H9 (cell line): ENCODE results near the gene BATF. TPM values are rescaled to one million over a fixed set of nuclear protein-coding genes. Genes with fewer than 3 reads are reported as not detected.

ENCODE experiments used
- DNase-seq: peaks from one replicate; pipeline ENCODE4 v3.0.0-alpha.2; 2017
- H2AFZ ChIP-seq: one replicate; pipeline ENCODE4 v1.6.1; 2013; ENCODE audit warnings: mild to moderate bottlenecking, low read length, control low read depth, moderate library complexity
- H2AK5ac ChIP-seq: 2 replicates; pipeline ENCODE4 v1.6.1; 2013; ENCODE audit warnings: low read length, control low read depth, mixed read lengths; ENCODE audit not compliant: insufficient read length
- H2BK120ac ChIP-seq: one replicate; pipeline ENCODE4 v1.6.1; 2013; ENCODE audit warnings: low read depth, mild to moderate bottlenecking, low read length, control low read depth, inconsistent platforms; ENCODE audit not compliant: poor library complexity, severe bottlenecking
- H2BK12ac ChIP-seq: 2 replicates; pipeline ENCODE4 v1.6.1; 2013; ENCODE audit warnings: low read length, control low read depth, mixed read lengths, low read depth; ENCODE audit not compliant: insufficient read length
- H2BK15ac ChIP-seq: 2 replicates; pipeline ENCODE4 v1.6.1; 2013; ENCODE audit warnings: low read depth, low read length, control low read depth
- H2BK20ac ChIP-seq: one replicate; pipeline ENCODE4 v1.6.1; 2013; ENCODE audit warnings: low read depth, mild to moderate bottlenecking, low read length, control low read depth, inconsistent platforms; ENCODE audit not compliant: poor library complexity, severe bottlenecking
- H2BK5ac ChIP-seq: 2 replicates; pipeline ENCODE4 v1.6.1; 2013; ENCODE audit warnings: low read length, control low read depth, mixed read lengths; ENCODE audit not compliant: insufficient read length
- H3K14ac ChIP-seq: 2 replicates; pipeline ENCODE4 v1.6.1; 2013; ENCODE audit warnings: low read length, control low read depth; ENCODE audit not compliant: insufficient read depth
- H3K18ac ChIP-seq: 2 replicates; pipeline ENCODE4 v1.6.1; 2013; ENCODE audit warnings: low read depth, mild to moderate bottlenecking, mixed read lengths, low read length, control low read depth; ENCODE audit not compliant: insufficient read length
- H3K23ac ChIP-seq: 2 replicates; pipeline ENCODE4 v1.6.1; 2013; ENCODE audit warnings: low read length, control low read depth, mixed read lengths, low read depth; ENCODE audit not compliant: insufficient read length
- H3K23me2 ChIP-seq: 2 replicates; pipeline ENCODE4 v1.6.1; 2013; ENCODE audit warnings: low read depth, mild to moderate bottlenecking, mixed read lengths, low read length, control low read depth; ENCODE audit not compliant: insufficient read length, poor library complexity, severe bottlenecking
- H3K27ac ChIP-seq: 2 replicates; pipeline ENCODE4 v1.5.1; 2013; ENCODE audit warnings: low read length, control low read depth, mixed read lengths, low read depth; ENCODE audit not compliant: insufficient read length
- H3K27me3 ChIP-seq: 2 replicates; pipeline ENCODE4 v1.6.1; 2013; ENCODE audit warnings: low read length, control low read depth, inconsistent platforms; ENCODE audit not compliant: insufficient read depth
- H3K4ac ChIP-seq: 2 replicates; pipeline ENCODE4 v1.6.1; 2013; ENCODE audit warnings: low read depth, mild to moderate bottlenecking, control low read depth, inconsistent platforms, low read length, moderate library complexity
- H3K4me1 ChIP-seq: 2 replicates; pipeline ENCODE4 v1.6.1; 2013; ENCODE audit warnings: low read length, control low read depth, inconsistent platforms; ENCODE audit not compliant: insufficient read depth
- H3K4me2 ChIP-seq: 2 replicates; pipeline ENCODE4 v1.6.1; 2013; ENCODE audit warnings: low read length, control low read depth, mixed read lengths; ENCODE audit not compliant: insufficient read length, insufficient read depth
- H3K56ac ChIP-seq: 2 replicates; pipeline ENCODE4 v1.6.1; 2013; ENCODE audit warnings: low read depth, mild to moderate bottlenecking, mixed read lengths, low read length, control low read depth; ENCODE audit not compliant: insufficient read length
- H3K79me1 ChIP-seq: 2 replicates; pipeline ENCODE4 v1.6.1; 2013; ENCODE audit warnings: low read depth, mild to moderate bottlenecking, moderate library complexity, low read length, control low read depth, inconsistent platforms; ENCODE audit not compliant: insufficient read depth, poor library complexity, severe bottlenecking
- H3K79me2 ChIP-seq: 2 replicates; pipeline ENCODE4 v1.6.1; 2013; ENCODE audit warnings: low read length, control low read depth, inconsistent platforms; ENCODE audit not compliant: insufficient read depth
- H3K9ac ChIP-seq: 2 replicates; pipeline ENCODE4 v1.6.1; 2013; ENCODE audit warnings: low read length, control low read depth, mixed read lengths; ENCODE audit not compliant: insufficient read length; ENCODE audit errors: extremely low read depth
- H3K9me3 ChIP-seq: one replicate; pipeline ENCODE4 v1.6.1; 2013; ENCODE audit warnings: low read depth, low read length, inconsistent platforms; ENCODE audit not compliant: control insufficient read depth
- H3T11ph ChIP-seq: one replicate; pipeline ENCODE4 v1.6.1; 2013; ENCODE audit warnings: mild to moderate bottlenecking, low read length, control low read depth, inconsistent platforms
- H4K20me1 ChIP-seq: one replicate; pipeline ENCODE4 v1.6.1; 2013; ENCODE audit not compliant: control insufficient read depth, insufficient read length, insufficient read depth
- H4K5ac ChIP-seq: 2 replicates; pipeline ENCODE4 v1.6.1; 2013; ENCODE audit warnings: low read depth, mild to moderate bottlenecking, mixed read lengths, low read length, control low read depth; ENCODE audit not compliant: insufficient read length
- H4K8ac ChIP-seq: replicated peaks from 2 replicates; pipeline ENCODE4 v1.6.1; 2013; ENCODE audit warnings: low read length, control low read depth, mixed read lengths, low read depth; ENCODE audit not compliant: insufficient read length
- H4K91ac ChIP-seq: 2 replicates; pipeline ENCODE4 v1.6.1; 2013; ENCODE audit warnings: low read depth, mild to moderate bottlenecking, moderate library complexity, mixed read lengths, low read length, control low read depth; ENCODE audit not compliant: insufficient read length
- H3K27ac Mint-ChIP-seq, 3 experiments: 2 replicates in 2 of 3; 3 replicates in 1 of 3; pipeline ENCODE4 v1.8.0; 2020 to 2021; ENCODE audit warnings: mixed read lengths in 3 of 3, mild to moderate bottlenecking in 1 of 3, moderate library complexity in 1 of 3
- H3K27me3 Mint-ChIP-seq: 2 replicates; pipeline ENCODE4 v1.8.0; 2021; ENCODE audit warnings: low read depth, mild to moderate bottlenecking, moderate library complexity, mixed read lengths
- H3K36me3 Mint-ChIP-seq, 3 experiments: 2 replicates in 2 of 3; 3 replicates in 1 of 3; pipeline ENCODE4 v1.8.0; 2020 to 2021; ENCODE audit warnings: low read depth in 3 of 3, mixed read lengths in 3 of 3; ENCODE audit not compliant: insufficient read depth in 1 of 3
- H3K4me1 Mint-ChIP-seq, 2 experiments: 2 replicates each; pipeline ENCODE4 v1.8.0; 2020; ENCODE audit warnings: mixed read lengths in 2 of 2
- H3K4me3 Mint-ChIP-seq, 2 experiments: 2 replicates in 1 of 2; 3 replicates in 1 of 2; pipeline ENCODE4 v1.8.0; 2020 to 2021; ENCODE audit warnings: mild to moderate bottlenecking in 2 of 2, mixed read lengths in 2 of 2, moderate library complexity in 1 of 2
- H3K9me3 Mint-ChIP-seq, 2 experiments: 2 replicates in 1 of 2; 3 replicates in 1 of 2; pipeline ENCODE4 v1.8.0; 2020; ENCODE audit warnings: mild to moderate bottlenecking in 2 of 2, mixed read lengths in 2 of 2, moderate library complexity in 1 of 2
- CTCF ChIP-seq: fragments of 200-600 bp; sonication (generic); conservative IDR thresholded peaks from 3 replicates; pipeline ENCODE4 v1.8.0; 2021; ENCODE audit warnings: antibody characterized with exemption, mild to moderate bottlenecking
- WGBS: extraction: QIAGEN DNeasy Blood & Tissue Kit; methylation state at CpG from one replicate; pipeline ENCODE4 v1.1.7; 2013; ENCODE audit warnings: missing lambda C conversion rate, low lambda C conversion rate, mixed read lengths; ENCODE audit not compliant: insufficient read length; ENCODE audit errors: extremely low coverage; 5-methylcytosine and 5-hydroxymethylcytosine counted together
- total RNA-seq: library from RNA; stranded (reverse); gene quantifications from 2 replicates; pipeline ENCODE4 v1.2.1, GENCODE V29; 2021

The BATF gene
- total RNA-seq, 1 experiment from 2014 or later = not detected

GRCh38 chr14:75591331-75591946 is 69.2 kb downstream of the BATF start:
- H3K36me3 Mint-ChIP-seq = peaks cover 6 to 10% (median 7%) of the 10 kb centered on the region in 3 experiments
- H3K4me1 Mint-ChIP-seq = peaks cover 9% of the 10 kb centered on the region in 2 experiments; a peak in 3 of 4 replicates
- no peaks in the 10 kb centered on the region for H3K23me2 ChIP-seq
- TF ChIP-seq CTCF = peak; percentile 45; the same call in 2 of the 3 replicates
- H3K23ac ChIP-seq = no peak overlapping the region
- no peak overlapping the region for H3K27ac ChIP-seq
- H2BK120ac ChIP-seq = no peak overlapping the region
- H3K56ac ChIP-seq = no peak overlapping the region
- no peak overlapping the region for H2AFZ ChIP-seq
- H3K9me3 ChIP-seq = peaks cover 6% of the 10 kb centered on the region
- H3K18ac ChIP-seq = no peak overlapping the region
- no peak overlapping the region for H4K91ac ChIP-seq
- no peak overlapping the region for H2AK5ac ChIP-seq
- H2BK15ac ChIP-seq = no peak overlapping the region
- H3K79me2 ChIP-seq = no peaks in the 10 kb centered on the region
- H4K5ac ChIP-seq = no peak overlapping the region
- no peaks in the 10 kb centered on the region for H4K20me1 ChIP-seq
- H3K27me3 ChIP-seq = no peaks in the 10 kb centered on the region
- no peaks in the 10 kb centered on the region; the same call in 1 of the 2 replicates for H3K27me3 Mint-ChIP-seq
- H3K9ac ChIP-seq = no peak overlapping the region
- H3K4me3 Mint-ChIP-seq = no peak overlapping the region
- H3K4me1 ChIP-seq = no peaks in the 10 kb centered on the region
- no peak for DNase-seq
- H2BK12ac ChIP-seq = no peak overlapping the region
- H3K14ac ChIP-seq = no peak overlapping the region
- peaks cover 16 to 23% of the 10 kb centered on the region in 2 experiments; a peak in 4 of 5 replicates for H3K9me3 Mint-ChIP-seq
- no CpG with 5 or more reads among the region's 1 CpG for WGBS
- H3K4ac ChIP-seq = no peak overlapping the region
- H4K8ac ChIP-seq = no peak overlapping the region
- no peak overlapping the region for H2BK5ac ChIP-seq
- no peak overlapping the region for H2BK20ac ChIP-seq
- H3K27ac Mint-ChIP-seq = no peak overlapping the region
- no peak overlapping the region for H3K4me2 ChIP-seq
- no peaks in the 10 kb centered on the region for H3K79me1 ChIP-seq
- no peak overlapping the region for H3T11ph ChIP-seq
